ENCODE data around the gene MYL9. TPM values are rescaled to one million over a fixed set of nuclear protein-coding genes. Genes with fewer than 3 reads are reported as not detected.

Gene MYL9
- polyA plus RNA-seq, 2 of the 4 experiments (the other 2 are of a cell fraction), result 2.2 to 29.5 TPM

- TF ChIP-seq ATOH8 (CRISPR knock-in tag; IDR thresholded peaks at IDR 0.05; ENCODE audit: low read depth) (no peak), ELK1 (IDR thresholded peaks at IDR 0.05; ENCODE audit: low read depth, low read length) (no peak), CBX2 (IDR thresholded peaks at IDR 0.05; ENCODE audit: borderline replicate concordance, low read depth) (no peak)
Observed at GRCh38 chr20:36496707-36497669, 44.3 kb upstream of the MYL9 start (continued).

- Histone ChIP-seq H3K4me1 (no peaks in the 10 kb centered on the region), H3K27ac (no peak overlapping the region), H3K9me3 (no peaks in the 10 kb centered on the region), H3K4me2 (no peak overlapping the region), H3K4me3 (no peak overlapping the region)
- TF ChIP-seq HES2 (IDR thresholded peaks at IDR 0.05), result no peak
- TF ChIP-seq JUN (IDR thresholded peaks at IDR 0.05), result no peak
- no peak for TF ChIP-seq RNF2 (IDR thresholded peaks at IDR 0.05; ENCODE audit: borderline replicate concordance, low read depth)
- no peak for TF ChIP-seq HEYL (CRISPR knock-in tag; IDR thresholded peaks at IDR 0.05)
- no peak for TF ChIP-seq BHLHE40 (IDR thresholded peaks at IDR 0.05; ENCODE audit: low read depth, low read length)
- no peak for TF ChIP-seq ZNF302 (CRISPR knock-in tag; IDR thresholded peaks at IDR 0.05)
- no peak for TF ChIP-seq REST (IDR thresholded peaks at IDR 0.05)
- ChIA-PET CTCF (interaction anchor here (0.6 to 3.0 kb wide), 2 partner anchors 8 to 12 kb away, joined by 3 to 11 read pairs; no protein-coding TSS in a partner anchor), POLR2A (interaction anchor here (1.1 kb wide), 1 partner anchor 37 kb away, joined by 3 read pairs; no protein-coding TSS in a partner anchor)
- WGBS (ENCODE audit: missing lambda C conversion rate), result 84% methylated on average over 4 of the region's 4 CpGs
- DNase-seq (ENCODE audit: low read depth in 1 of 2, low spot score in 1 of 2) (no peak), ATAC-seq (no peak), FAIRE-seq (no peak)
Observed at GRCh38 chr20:36497856-36498255, 43.5 kb upstream of the MYL9 start.

- no peaks in the 10 kb centered on the region for H3K4me1 ChIP-seq
- ATAC-seq (no peak), DNase-seq (ENCODE audit: low read depth in 1 of 2, low spot score in 1 of 2) (no peak), FAIRE-seq (no peak)
- ChIA-PET POLR2A (no interaction called here), CTCF (interaction anchor here (0.6 kb wide), 1 partner anchor 13 kb away, joined by 3 read pairs; no protein-coding TSS in a partner anchor)
- no peak overlapping the region for H3K4me2 ChIP-seq
- no peak overlapping the region for H3K27ac ChIP-seq
- no peak overlapping the region for H3K4me3 ChIP-seq
- 93% methylated on average over 14 of the region's 14 CpGs for WGBS (ENCODE audit: missing lambda C conversion rate)
- no peaks in the 10 kb centered on the region for H3K9me3 ChIP-seq
- TF ChIP-seq HOXB5 (CRISPR knock-in tag; IDR thresholded peaks at IDR 0.05), result no peak
- no peak for TF ChIP-seq ZSCAN20 (CRISPR knock-in tag; IDR thresholded peaks at IDR 0.05)
- no peak for TF ChIP-seq NR3C1 (IDR thresholded peaks at IDR 0.05)
- no peak for TF ChIP-seq REST (IDR thresholded peaks at IDR 0.05)
- TF ChIP-seq USF2 (IDR thresholded peaks at IDR 0.05), result no peak
- TF ChIP-seq KDM1A (IDR thresholded peaks at IDR 0.05; ENCODE audit: low read depth), result no peak
- TF ChIP-seq NPAS2 (CRISPR knock-in tag; IDR thresholded peaks at IDR 0.05; ENCODE audit: borderline replicate concordance), result no peak
- TF ChIP-seq EHMT2 (IDR thresholded peaks at IDR 0.05; ENCODE audit: low read depth), result no peak
- TF ChIP-seq RAD21 (conservative IDR thresholded peaks at IDR 0.05 in 1 of 2, IDR thresholded peaks at IDR 0.05 in 1 of 2), result no peak
- no peak for TF ChIP-seq GATA3 (IDR thresholded peaks at IDR 0.05; ENCODE audit: borderline replicate concordance)
- TF ChIP-seq MAFK (IDR thresholded peaks at IDR 0.05; ENCODE audit: partially characterized antibody), result no peak
Observed at GRCh38 chr20:36498386-36499179, 42.7 kb upstream of the MYL9 start.

Data from A549 (cell line).